CD4-positive, alpha-beta memory T cell (primary cell): ENCODE measurements around the gene KCTD15. TPM values are rescaled to one million over a fixed set of nuclear protein-coding genes. Genes with fewer than 3 reads are reported as not detected.
A peak's percentile ranks its signal among the peaks of the same experiment; 100 is the strongest.

Experiments used
- CTCF ChIA-PET: fragments of 350-600 bp; sonication (Branson Sonifier 250); formaldehyde crosslinking; loops from one replicate; lab custom pipeline; 2021; ENCODE audit warnings: inconsistent platforms; ENCODE audit not compliant: partially characterized antibody; lab: Charles Lee
- POLR2A ChIA-PET: fragments of 350-600 bp; sonication (Branson Sonifier 250); formaldehyde crosslinking; loops from one replicate; lab custom pipeline; 2021; ENCODE audit not compliant: partially characterized antibody; lab: Charles Lee
- DNase-seq, 5 donors: peaks; one replicate each; pipeline versions ENCODE4 v3.0.0 to v3.0.0-alpha.2; 2020 to 2022; ENCODE audit warnings: mixed read lengths in 1 of 5
- H3K27ac ChIP-seq: one replicate; pipeline ENCODE4 v1.7.0; 2013; ENCODE audit warnings: low read depth, low read length
- H3K27me3 ChIP-seq: 2 replicates; pipeline ENCODE4 v1.7.0; 2013; ENCODE audit warnings: mild to moderate bottlenecking, low read length, moderate library complexity; ENCODE audit not compliant: insufficient read depth
- H3K36me3 ChIP-seq: 2 replicates; pipeline ENCODE4 v1.7.0; 2013; ENCODE audit warnings: mild to moderate bottlenecking, low read length, moderate library complexity; ENCODE audit not compliant: insufficient read depth
- H3K4me1 ChIP-seq: 2 replicates; pipeline ENCODE4 v1.7.0; 2013; ENCODE audit warnings: mild to moderate bottlenecking, low read length, moderate library complexity; ENCODE audit not compliant: insufficient read depth
- H3K4me3 ChIP-seq, 2 donors: one replicate each; pipeline ENCODE4 v1.7.0; 2013; ENCODE audit warnings: low read length in 2 of 2, mild to moderate bottlenecking in 1 of 2
- H3K9me3 ChIP-seq, 2 donors: one replicate each; pipeline ENCODE4 v1.7.0; 2013; ENCODE audit warnings: low read length in 2 of 2, control low read depth in 1 of 2; ENCODE audit not compliant: control insufficient read depth in 1 of 2
- H3K27ac Mint-ChIP-seq, 7 donors: one replicate each; pipeline ENCODE4 v1.8.0; 2020 to 2021; ENCODE audit warnings: mixed read lengths in 7 of 7, mild to moderate bottlenecking in 6 of 7, inconsistent platforms in 3 of 7, moderate library complexity in 3 of 7
- H3K27me3 Mint-ChIP-seq, 2 donors: one replicate each; pipeline ENCODE4 v1.8.0; 2020 to 2021; ENCODE audit warnings: mixed read lengths in 2 of 2
- H3K36me3 Mint-ChIP-seq, 2 donors: one replicate each; pipeline ENCODE4 v1.8.0; 2020 to 2021; ENCODE audit warnings: mixed read lengths in 2 of 2, inconsistent platforms in 1 of 2, mild to moderate bottlenecking in 1 of 2
- H3K4me1 Mint-ChIP-seq, 4 donors: one replicate each; pipeline ENCODE4 v1.8.0; 2020 to 2021; ENCODE audit warnings: mixed read lengths in 4 of 4, mild to moderate bottlenecking in 1 of 4
- H3K4me3 Mint-ChIP-seq, 8 donors: one replicate each; pipeline ENCODE4 v1.8.0; 2020 to 2021; ENCODE audit warnings: mixed read lengths in 8 of 8, mild to moderate bottlenecking in 7 of 8, moderate library complexity in 6 of 8, inconsistent platforms in 3 of 8
- H3K9me3 Mint-ChIP-seq, 8 donors: one replicate each; pipeline ENCODE4 v1.8.0; 2020 to 2021; ENCODE audit warnings: mixed read lengths in 8 of 8, mild to moderate bottlenecking in 5 of 8, inconsistent platforms in 3 of 8, moderate library complexity in 1 of 8
- intact Hi-C: fragments of 100-400 bp; cut with micrococcal nuclease; formaldehyde crosslinking; loops from one replicate; pipeline ENCODE4 v1.15.1; 2023
- polyA plus RNA-seq, 2 donors: library from polyadenylated mRNA; unstranded; fragments of 300-500 nt; fragmentation: Illumina TruSeq; gene quantifications; one replicate each; pipeline ENCODE4 v1.2.3, GENCODE V29; 2021
- total RNA-seq, 2 experiments: library from RNA; stranded (reverse); gene quantifications; one replicate each; pipeline ENCODE4 v1.2.3, GENCODE V29; 2021

KCTD15 gene
- total and polyA plus RNA-seq, 4 experiments from 2014 or later, result 0.68 to 11.0 (median 5.8) TPM

GRCh38 chr19:33819880-33820781, 23.5 kb downstream of the KCTD15 start:
- peak overlapping the region in 6 of 7 donors; percentile 29 to 77 (median 70) for H3K27ac Mint-ChIP-seq
- intact Hi-C loops, result loop anchor here (1.0 kb wide), 2 partner anchors 24 to 276 kb away; partner anchors contain the start of gene KCTD15
- H3K4me1 ChIP-seq, result peaks cover 18% of the 10 kb centered on the region

DNA sequence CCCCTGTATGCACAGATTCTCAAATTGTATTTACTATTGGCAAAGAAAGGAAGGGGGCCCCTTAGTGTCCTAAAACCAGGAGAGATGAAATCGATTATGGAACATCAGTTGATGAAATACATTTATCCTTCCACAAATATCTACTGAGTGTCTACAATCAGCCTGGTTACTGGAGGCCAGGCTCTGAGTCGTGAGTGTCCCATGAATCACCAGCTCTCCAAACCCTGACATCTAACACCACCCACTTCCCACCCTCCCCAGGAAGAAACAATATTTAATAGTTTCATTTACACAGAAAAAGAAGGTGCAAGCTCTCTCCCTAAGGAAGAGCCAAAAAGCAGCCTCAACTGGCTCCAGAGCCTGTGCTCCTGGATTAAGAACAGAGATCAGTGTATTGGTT, 25.2 kb downstream of the KCTD15 start:
- Histone ChIP-seq H3K4me1 (peaks cover 18% of the 10 kb centered on the region), H3K4me3 (no peak overlapping the region), H3K36me3 (no peaks in the 10 kb centered on the region), H3K27ac (no peak overlapping the region), H3K27me3 (no peaks in the 10 kb centered on the region), H3K9me3 (no peaks in the 10 kb centered on the region)
- ChIA-PET POLR2A (interaction anchor here (5.0 kb wide), 1 partner anchor 25 kb away, joined by 55 read pairs; the partner anchor contains the start of gene KCTD15), CTCF (interaction anchor here (1.4 to 1.8 kb wide), 2 partner anchors 27 to 44 kb away, joined by 4 to 7 read pairs; no protein-coding TSS in a partner anchor)
- Mint-ChIP-seq H3K27me3 (peaks cover 2 to 3% of the 10 kb centered on the region in 2 donors), H3K27ac (peak overlapping the region in 5 of 7 donors; percentile 31 to 69 (median 64)), H3K4me3 (peak overlapping the region in 4 of 8 donors; percentile 5 to 70 (median 46)), H3K9me3 (peaks cover 0 to 2% (median 0%) of the 10 kb centered on the region in 8 donors), H3K4me1 (peaks cover 8 to 47% (median 31%) of the 10 kb centered on the region in 4 donors), H3K36me3 (no peaks in the 10 kb centered on the region)
- no peak for DNase-seq
- intact Hi-C loops, result no loop called here

More at GRCh38 chr19:33819880-33820781, 23.5 kb downstream of the KCTD15 start:
- H3K27me3 ChIP-seq, result no peaks in the 10 kb centered on the region
- H3K9me3 Mint-ChIP-seq, result peaks cover 0 to 2% (median 0%) of the 10 kb centered on the region in 8 donors
- ChIA-PET POLR2A (interaction anchor here (1.1 to 5.0 kb wide), 3 partner anchors 14 to 34 kb away, joined by 3 to 55 read pairs (median 18); partner anchors contain the start of gene KCTD15), CTCF (interaction anchor here (0.6 to 4.4 kb wide), 8 partner anchors 13 to 1154 kb away, joined by 3 to 19 read pairs (median 4); partner anchors contain the start of gene KCTD15)
- H3K9me3 ChIP-seq, result no peaks in the 10 kb centered on the region
- H3K36me3 ChIP-seq, result no peaks in the 10 kb centered on the region
- DNase-seq, result peak; percentile 52 to 68 (median 64)
- no peaks in the 10 kb centered on the region for H3K36me3 Mint-ChIP-seq
- H3K4me3 Mint-ChIP-seq, result peak overlapping the region; percentile 76 to 86 (median 80)
- H3K4me3 ChIP-seq, result peak overlapping the region; percentile 47 to 48
- H3K27me3 Mint-ChIP-seq, result no peaks in the 10 kb centered on the region
- H3K4me1 Mint-ChIP-seq, result peaks cover 8 to 48% (median 33%) of the 10 kb centered on the region in 4 donors
- peak overlapping the region; percentile 36 for H3K27ac ChIP-seq

DNA sequence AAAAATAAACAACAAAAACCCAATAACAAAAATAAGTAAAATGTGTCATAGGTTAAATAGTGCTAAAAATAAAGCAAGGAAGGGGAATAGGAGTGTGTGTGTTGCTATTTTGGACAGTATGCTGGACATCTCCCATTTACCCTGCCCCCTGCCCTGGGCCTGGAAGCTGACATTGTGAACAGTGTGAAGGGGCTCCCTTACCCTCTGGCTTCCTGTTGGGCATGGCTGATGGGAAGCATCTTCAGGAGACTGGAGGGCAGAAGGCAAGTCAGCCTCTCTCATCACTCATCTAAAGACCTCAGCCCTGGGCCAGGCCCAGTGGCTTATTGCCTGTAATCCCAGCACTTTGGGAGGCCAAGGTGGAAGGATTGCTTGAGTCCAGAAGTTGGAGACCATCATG, 26.7 kb downstream of the KCTD15 start:
- intact Hi-C loops, result no loop called here
- peaks cover 18% of the 10 kb centered on the region for H3K4me1 ChIP-seq
- H3K4me1 Mint-ChIP-seq, result peaks cover 8 to 34% (median 22%) of the 10 kb centered on the region in 4 donors
- ChIA-PET CTCF (interaction anchor here (1.4 to 1.8 kb wide), 2 partner anchors 28 to 45 kb away, joined by 4 to 7 read pairs; no protein-coding TSS in a partner anchor), POLR2A (no interaction called here)
- H3K4me3 ChIP-seq, result no peak overlapping the region
- no peak for DNase-seq
- no peaks in the 10 kb centered on the region for H3K36me3 Mint-ChIP-seq
- H3K27me3 ChIP-seq, result no peaks in the 10 kb centered on the region
- peaks cover 0 to 2% (median 0%) of the 10 kb centered on the region in 8 donors for H3K9me3 Mint-ChIP-seq
- no peaks in the 10 kb centered on the region for H3K9me3 ChIP-seq
- H3K27me3 Mint-ChIP-seq, result peaks cover 3 to 4% of the 10 kb centered on the region in 2 donors
- no peak overlapping the region for H3K27ac ChIP-seq
- H3K36me3 ChIP-seq, result no peaks in the 10 kb centered on the region
- no peak overlapping the region for H3K27ac Mint-ChIP-seq
- H3K4me3 Mint-ChIP-seq, result no peak overlapping the region

DNA sequence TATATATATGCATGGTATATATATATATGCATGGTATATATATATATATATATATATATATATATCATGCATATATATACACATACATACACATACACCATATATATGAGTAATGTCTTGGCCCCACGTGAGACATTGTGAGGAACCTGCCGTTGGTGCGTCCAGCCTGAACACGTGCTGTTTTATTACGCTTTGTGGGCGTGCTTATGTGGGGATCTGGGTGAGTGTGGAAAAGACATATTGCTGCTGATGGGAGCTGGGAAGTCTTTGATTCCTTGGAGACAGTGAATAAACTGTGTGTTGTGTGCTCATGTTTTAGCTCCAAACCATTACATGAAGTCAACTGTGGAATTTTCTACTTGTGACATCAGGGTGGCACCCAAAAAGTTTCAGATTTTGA, 28.9 kb downstream of the KCTD15 start:
- peaks cover 7 to 11% of the 10 kb centered on the region in 2 donors for H3K27me3 Mint-ChIP-seq
- no peak overlapping the region for H3K4me3 Mint-ChIP-seq
- Histone ChIP-seq H3K4me1 (peaks cover 6% of the 10 kb centered on the region), H3K4me3 (no peak overlapping the region), H3K27ac (no peak overlapping the region), H3K9me3 (no peaks in the 10 kb centered on the region), H3K36me3 (no peaks in the 10 kb centered on the region), H3K27me3 (no peaks in the 10 kb centered on the region)
- ChIA-PET CTCF (no interaction called here), POLR2A (no interaction called here)
- intact Hi-C loops, result no loop called here
- H3K27ac Mint-ChIP-seq, result no peak overlapping the region
- no peaks in the 10 kb centered on the region for H3K36me3 Mint-ChIP-seq
- H3K9me3 Mint-ChIP-seq, result peaks cover 0 to 2% (median 0%) of the 10 kb centered on the region in 8 donors
- no peak for DNase-seq
- H3K4me1 Mint-ChIP-seq, result peaks cover 2 to 23% (median 13%) of the 10 kb centered on the region in 4 donors

GRCh38 chr19:33826521-33826920, 29.9 kb downstream of the KCTD15 start:
- Histone ChIP-seq H3K4me1 (no peaks in the 10 kb centered on the region), H3K27me3 (no peaks in the 10 kb centered on the region), H3K36me3 (no peaks in the 10 kb centered on the region), H3K4me3 (no peak overlapping the region), H3K9me3 (no peaks in the 10 kb centered on the region), H3K27ac (no peak overlapping the region)
- ChIA-PET POLR2A (no interaction called here), CTCF (no interaction called here)
- Mint-ChIP-seq H3K4me3 (no peak overlapping the region), H3K27ac (no peak overlapping the region), H3K27me3 (peaks cover 7 to 11% of the 10 kb centered on the region in 2 donors), H3K4me1 (peaks cover 2 to 17% (median 9%) of the 10 kb centered on the region in 4 donors), H3K36me3 (no peaks in the 10 kb centered on the region), H3K9me3 (peaks cover 0 to 2% (median 0%) of the 10 kb centered on the region in 8 donors)
- no peak for DNase-seq
- intact Hi-C loops, result no loop called here

- Mint-ChIP-seq H3K4me1 (peaks cover 0 to 4% (median 2%) of the 10 kb centered on the region in 4 donors), H3K4me3 (no peak overlapping the region), H3K36me3 (no peaks in the 10 kb centered on the region), H3K27me3 (peaks cover 8 to 17% of the 10 kb centered on the region in 2 donors), H3K9me3 (no peaks in the 10 kb centered on the region), H3K27ac (no peak overlapping the region)
- no peak for DNase-seq
- ChIA-PET POLR2A (no interaction called here), CTCF (no interaction called here)
- no peaks in the 10 kb centered on the region for H3K9me3 ChIP-seq
- intact Hi-C loops, result no loop called here
- no peaks in the 10 kb centered on the region for H3K27me3 ChIP-seq
- H3K4me1 ChIP-seq, result no peaks in the 10 kb centered on the region
- no peak overlapping the region for H3K4me3 ChIP-seq
- no peaks in the 10 kb centered on the region for H3K36me3 ChIP-seq
- no peak overlapping the region for H3K27ac ChIP-seq
Observed at GRCh38 chr19:33828266-33829075, 31.8 kb downstream of the KCTD15 start.
